GM18858 (cell line): ENCODE measurements around the gene ZSWIM4.
A peak's percentile ranks its signal among the peaks of the same experiment; 100 is the strongest.
"Not testable (repeated sequence)": the region's sequence is repeated elsewhere in the genome, so short reads cannot be mapped to it uniquely, and the experiment has no call there.

Experiments used
- ATAC-seq: cut with Tn5 transposase; IDR thresholded peaks from one replicate; pipeline ENCODE4 v1.9.1; 2021; ENCODE audit not compliant: unreplicated experiment

Gene ZSWIM4

GRCh38 chr19:13794757-13795589 is at the start of gene ZSWIM4:
Gene ZSWIM4, plus strand, starts transcription at chr19:13795443. Its CDS starts 206 bp downstream, at chr19:13795649.
- peak; percentile 81 for ATAC-seq

GRCh38 chr19:13747098-13747453 is 48.2 kb upstream of the ZSWIM4 start:
- ATAC-seq = no peak

- no peak for ATAC-seq
Observed at GRCh38 chr19:13748169-13748828, 46.9 kb upstream of the ZSWIM4 start.

GRCh38 chr19:13751436-13751835 is 43.8 kb upstream of the ZSWIM4 start:
- no peak for ATAC-seq

GRCh38 chr19:13753622-13754021 is 41.6 kb upstream of the ZSWIM4 start:
- ATAC-seq = not testable (repeated sequence)

GRCh38 chr19:13756210-13756609 is 39.0 kb upstream of the ZSWIM4 start:
- ATAC-seq = no peak

- no peak for ATAC-seq
Observed at GRCh38 chr19:13757805-13758772, 37.2 kb upstream of the ZSWIM4 start.

- ATAC-seq = no peak
Observed at GRCh38 chr19:13758795-13759194, 36.4 kb upstream of the ZSWIM4 start.

GRCh38 chr19:13761423-13761822 is 33.8 kb upstream of the ZSWIM4 start:
- no peak for ATAC-seq

- no peak for ATAC-seq
Observed at GRCh38 chr19:13762635-13763235, 32.5 kb upstream of the ZSWIM4 start.

- no peak for ATAC-seq
Observed at GRCh38 chr19:13763265-13763664, 32.0 kb upstream of the ZSWIM4 start.

GRCh38 chr19:13764101-13764807 is 31.0 kb upstream of the ZSWIM4 start, which contains the start of gene MRI1:
Gene MRI1, plus strand, starts transcription at chr19:13764522. Its CDS starts 67 bp downstream, at chr19:13764589.
- no peak for ATAC-seq

- no peak for ATAC-seq
Observed at GRCh38 chr19:13764821-13765394, 30.3 kb upstream of the ZSWIM4 start.

- no peak for ATAC-seq
Observed at GRCh38 chr19:13765395-13766094, 29.7 kb upstream of the ZSWIM4 start.

GRCh38 chr19:13766095-13766481 is 29.2 kb upstream of the ZSWIM4 start:
- no peak for ATAC-seq

GRCh38 chr19:13768510-13768909 is 26.7 kb upstream of the ZSWIM4 start:
- ATAC-seq = no peak

- no peak for ATAC-seq
Observed at GRCh38 chr19:13770013-13770635, 25.1 kb upstream of the ZSWIM4 start.
